NCI-H446 (cell line): ENCODE measurements around the gene CDK6.
"Not testable (repeated sequence)": the region's sequence is repeated elsewhere in the genome, so short reads cannot be mapped to it uniquely, and the experiment has no call there.

ENCODE experiments used
- DNase-seq, 2 experiments: peaks; one replicate each; lab custom pipeline; 2025; lab: John Stamatoyannopoulos, UW

Gene CDK6

GRCh38 chr7:92836489-92836999, at the start of gene CDK6:
Gene CDK6 (minus strand): TSS chr7:92836573. CDS start chr7:92833323, 3,250 bp downstream.
- peak in 1 of 2 experiments; percentile 22 for DNase-seq

- not testable (repeated sequence) for DNase-seq
Measured at GRCh38 chr7:92886039-92886438, 49.7 kb upstream of the CDK6 start.

GRCh38 chr7:92884218-92884617, 47.8 kb upstream of the CDK6 start:
- no peak for DNase-seq

GRCh38 chr7:92882760-92883159, 46.4 kb upstream of the CDK6 start:
- DNase-seq = no peak

- no peak for DNase-seq
Measured at GRCh38 chr7:92881091-92881485, 44.7 kb upstream of the CDK6 start.

GRCh38 chr7:92880212-92881090, 44.1 kb upstream of the CDK6 start:
- DNase-seq = peak in 1 of 2 experiments; percentile 17

- DNase-seq = no peak
Measured at GRCh38 chr7:92877367-92877766, 41.0 kb upstream of the CDK6 start.

GRCh38 chr7:92876836-92877235, 40.5 kb upstream of the CDK6 start:
- no peak for DNase-seq

GRCh38 chr7:92875719-92876118, 39.3 kb upstream of the CDK6 start:
- DNase-seq = no peak

GRCh38 chr7:92875173-92875572, 38.8 kb upstream of the CDK6 start:
- DNase-seq = no peak

- DNase-seq = no peak
Measured at GRCh38 chr7:92874567-92874966, 38.2 kb upstream of the CDK6 start.

GRCh38 chr7:92873776-92874175, 37.4 kb upstream of the CDK6 start:
- DNase-seq = no peak

- no peak for DNase-seq
Measured at GRCh38 chr7:92872701-92873100, 36.3 kb upstream of the CDK6 start.

GRCh38 chr7:92868683-92869293, 32.4 kb upstream of the CDK6 start:
- no peak for DNase-seq

- DNase-seq = peak; percentile 5
Measured at GRCh38 chr7:92864169-92864568, 27.8 kb upstream of the CDK6 start.

- DNase-seq = no peak
Measured at GRCh38 chr7:92856436-92856835, 20.1 kb upstream of the CDK6 start.

- no peak for DNase-seq
Measured at GRCh38 chr7:92854501-92855238, 18.3 kb upstream of the CDK6 start.

GRCh38 chr7:92851732-92852131, 15.4 kb upstream of the CDK6 start:
- no peak for DNase-seq

- no peak for DNase-seq
Measured at GRCh38 chr7:92850516-92850915, 14.1 kb upstream of the CDK6 start.

- no peak for DNase-seq
Measured at GRCh38 chr7:92849322-92849721, 12.9 kb upstream of the CDK6 start.

- DNase-seq = no peak
Measured at GRCh38 chr7:92848851-92849250, 12.5 kb upstream of the CDK6 start.

- no peak for DNase-seq
Measured at GRCh38 chr7:92848441-92848840, 12.1 kb upstream of the CDK6 start.

GRCh38 chr7:92847305-92847704, 10.9 kb upstream of the CDK6 start:
- no peak for DNase-seq
